K562 (cell line): Measurements from ENCODE around the gene CRYBG3. TPM values are rescaled to one million over a fixed set of nuclear protein-coding genes. Genes with fewer than 3 reads are reported as not detected.

ENCODE experiments used
- ATAC-seq: fragments of 200-7000 bp; cut with Tn5 transposase; 3 replicates; pipeline ENCODE4 v1.9.1; 2020; ENCODE audit warnings: moderate library complexity
- BruUV-seq: library from RNA; stranded (reverse); fragments of 400-500 nt; replicated peaks from 2 replicates; lab custom pipeline; 2021; lab: Mats Ljungman, UMichigan
- CTCF ChIA-PET: fragments of 300-600 bp; formaldehyde crosslinking; extraction: SDS; loops from one replicate; lab custom pipeline; 2021; ENCODE audit warnings: low intra/inter-chr PET ratio; lab: Yijun Ruan, JAX
- POLR2A ChIA-PET: fragments of 300-600, 350-650 bp; sonication (Branson Sonifier 250); formaldehyde crosslinking; extraction: SDS; loops from one replicate; lab custom pipeline; 2021; ENCODE audit warnings: antibody characterized with exemption, inconsistent platforms; lab: Yijun Ruan, JAX
- DNase-seq, 4 experiments: peaks; one replicate each; pipeline versions ENCODE4 v3.0.0 to v3.0.0-alpha.2; 2011 to 2018; ENCODE audit warnings: low spot score in 3 of 4, mixed read lengths in 3 of 4; ENCODE audit errors: extremely low read depth in 1 of 4
- FAIRE-seq: peaks from 2 replicates; lab custom pipeline; 2011; peaks lifted over from hg19 to GRCh38; lab: Jason Lieb, UNC
- H2AFZ ChIP-seq: 2 replicates; pipeline ENCODE4 v1.6.0; 2011; ENCODE audit warnings: low read depth, low read length, control low read depth, inconsistent platforms
- H3K27ac ChIP-seq: fragments of 200-600 bp; 3 replicates; pipeline ENCODE4 v1.8.0; 2011; ENCODE audit warnings: low read depth, mild to moderate bottlenecking, control low read depth, inconsistent platforms, low read length, moderate library complexity, mixed read lengths; ENCODE audit errors: extremely low read depth
- H3K27me3 ChIP-seq, 2 experiments: fragments of 300-600 bp in 1 of 2; 2 replicates in 1 of 2; 3 replicates in 1 of 2; pipeline versions ENCODE4 v1.6.0 to v1.8.0; 2011; ENCODE audit warnings: inconsistent platforms in 2 of 2, low read length in 2 of 2, mild to moderate bottlenecking in 1 of 2, mixed read lengths in 1 of 2, moderate library complexity in 1 of 2; ENCODE audit not compliant: control insufficient read depth in 2 of 2, insufficient read depth in 2 of 2
- H3K36me3 ChIP-seq: fragments of 300-600 bp; 3 replicates; pipeline ENCODE4 v1.8.0; 2011; ENCODE audit warnings: mild to moderate bottlenecking, low read length, inconsistent platforms; ENCODE audit not compliant: control insufficient read depth, insufficient read depth
- H3K4me1 ChIP-seq, 2 experiments: fragments of 200-600 bp in 1 of 2; replicated peaks in 1 of 2; 2 replicates in 1 of 2; 3 replicates in 1 of 2; pipeline versions ENCODE4 v1.5.1 to v1.8.0; 2011; ENCODE audit warnings: inconsistent platforms in 2 of 2, low read length in 2 of 2, mild to moderate bottlenecking in 1 of 2, mixed read lengths in 1 of 2, moderate library complexity in 1 of 2; ENCODE audit not compliant: control insufficient read depth in 2 of 2, insufficient read depth in 2 of 2
- H3K4me2 ChIP-seq: 2 replicates; pipeline ENCODE4 v1.6.1; 2011; ENCODE audit warnings: low read length, control low read depth, inconsistent platforms, mixed read lengths; ENCODE audit not compliant: insufficient read depth
- H3K4me3 ChIP-seq: fragments of 200-600 bp; sonication (generic), shearing (Covaris generic); 2 replicates; pipeline ENCODE4 v1.5.1; 2016; ENCODE audit warnings: control low read depth, inconsistent platforms
- H3K79me2 ChIP-seq: fragments of 200-600 bp; 3 replicates; pipeline ENCODE4 v1.8.0; 2011; ENCODE audit warnings: low read length, inconsistent platforms; ENCODE audit not compliant: control insufficient read depth, insufficient read depth
- H3K9ac ChIP-seq, 2 experiments: 2 replicates each; pipeline versions ENCODE4 v1.6.0 to v1.6.1; 2011; ENCODE audit warnings: low read depth in 2 of 2, low read length in 2 of 2, control low read depth in 1 of 2, inconsistent platforms in 1 of 2, mild to moderate bottlenecking in 1 of 2, mixed read lengths in 1 of 2; ENCODE audit not compliant: insufficient read depth in 1 of 2
- H3K9me1 ChIP-seq: one replicate; pipeline ENCODE4 v1.6.0; 2011; ENCODE audit warnings: inconsistent platforms, mild to moderate bottlenecking, low read length, moderate library complexity; ENCODE audit not compliant: control insufficient read depth, insufficient read depth
- H3K9me3 ChIP-seq: replicated peaks from 2 replicates; pipeline ENCODE4 v1.5.1; 2011; ENCODE audit warnings: low read depth, low read length, inconsistent platforms; ENCODE audit not compliant: control insufficient read depth, insufficient read depth
- H4K20me1 ChIP-seq: replicated peaks from 2 replicates; pipeline ENCODE4 v1.6.1; 2011; ENCODE audit warnings: low read length, inconsistent platforms, mixed read lengths; ENCODE audit not compliant: control insufficient read depth, insufficient read depth
- BRD4 ChIP-seq: fragments of 200-600 bp; sonication (generic); IDR thresholded peaks from 2 replicates; pipeline ENCODE4 v1.6.1; 2017; ENCODE audit warnings: inconsistent platforms
- DACH1 ChIP-seq: fragments of 450-650 bp; IDR thresholded peaks from 2 replicates; pipeline ENCODE4 v1.6.1; 2018; ENCODE audit not compliant: partially characterized antibody
- DMBX1 ChIP-seq: fragments of 250-450 bp; sonication (Bioruptor Pico); IDR thresholded peaks from 2 replicates; pipeline ENCODE4 v1.8.0; 2022; ENCODE audit warnings: inconsistent platforms, mild to moderate bottlenecking, moderate library complexity, borderline replicate concordance
- ELF1 ChIP-seq: fragments of 200-800 bp; sonication (Bioruptor generic); IDR thresholded peaks from 2 replicates; pipeline ENCODE4 v1.6.1; 2016; ENCODE audit warnings: missing genetic modification characterization, missing compliant biosample characterization
- ETV1 ChIP-seq: fragments of 450-650 bp; conservative IDR thresholded peaks from 2 replicates; pipeline ENCODE4 v1.6.1; 2016; ENCODE audit warnings: missing genetic modification characterization, control low read depth, low read depth, missing compliant biosample characterization
- KDM4B ChIP-seq, 2 experiments: fragments of 450-650 bp in 1 of 2; sonication (generic) in 1 of 2; IDR thresholded peaks; 2 replicates each; pipeline ENCODE4 v1.6.1; 2016 to 2017; ENCODE audit warnings: borderline replicate concordance in 2 of 2, antibody characterized with exemption in 1 of 2, low read depth in 1 of 2, mild to moderate bottlenecking in 1 of 2
- KLF16 ChIP-seq: IDR thresholded peaks from 2 replicates; pipeline ENCODE4 v1.6.1; 2016; ENCODE audit warnings: antibody characterized with exemption
- LARP7 ChIP-seq: fragments of 450-650 bp; IDR thresholded peaks from 2 replicates; pipeline ENCODE4 v1.6.1; 2016
- MED1 ChIP-seq: sonication (generic); formaldehyde crosslinking; IDR thresholded peaks from 2 replicates; pipeline ENCODE4 v1.8.1; 2023; ENCODE audit warnings: missing genetic modification reagents, borderline replicate concordance
- NUFIP1 ChIP-seq: fragments of 450-650 bp; IDR thresholded peaks from 2 replicates; pipeline ENCODE4 v1.6.1; 2018; ENCODE audit not compliant: partially characterized antibody
- SIX5 ChIP-seq, 2 experiments: IDR thresholded peaks; 2 replicates each; pipeline ENCODE4 v1.6.1; 2011; ENCODE audit warnings: low read length in 2 of 2, borderline replicate concordance in 1 of 2, low read depth in 1 of 2, mild to moderate bottlenecking in 1 of 2, moderate library complexity in 1 of 2; ENCODE audit not compliant: insufficient read depth in 1 of 2
- SMC3 ChIP-seq: conservative IDR thresholded peaks from 2 replicates; pipeline ENCODE4 v1.6.1; 2011; ENCODE audit warnings: low read depth, low read length, improper control_type of control experiment; ENCODE audit not compliant: insufficient read depth
- ZNF217 ChIP-seq: sonication (generic); formaldehyde crosslinking; IDR thresholded peaks from 2 replicates; pipeline ENCODE4 v1.8.0; 2022; ENCODE audit warnings: mild to moderate bottlenecking, missing genetic modification reagents
- ZNF24 ChIP-seq: fragments of 450-650 bp; IDR thresholded peaks from 2 replicates; pipeline ENCODE4 v1.6.1; 2016
- ZNF717 ChIP-seq: fragments of 250-450 bp; sonication (Bioruptor Pico); IDR thresholded peaks from 2 replicates; pipeline ENCODE4 v1.5.0; 2021
- WGBS: fragments of 100-300 bp; shearing (Covaris generic); methylation state at CpG from one replicate; pipeline ENCODE4 v1.1.6; 2016; ENCODE audit warnings: low coverage, mixed read lengths; ENCODE audit not compliant: insufficient coverage; ENCODE audit errors: missing lambda C conversion rate; 5-methylcytosine and 5-hydroxymethylcytosine counted together
- in situ Hi-C: fragments of 300-500 bp; cut with MboI; formaldehyde crosslinking; loops from 4 replicates; pipeline ENCODE4 v1.15.0; 2018; ENCODE audit warnings: inconsistent platforms, mixed read lengths
- intact Hi-C: fragments of 100-400 bp; cut with micrococcal nuclease; formaldehyde crosslinking; loops from 2 replicates; pipeline ENCODE4 v1.14.2; 2022
- polyA plus RNA-seq, 8 experiments: library from polyadenylated mRNA; depleted of rRNA in 4 of 8; stranded (reverse) in 5 of 8; unstranded in 3 of 8; fragments of >200 nt; fragmentation: Nextera tagmentation in 2 of 8; fragmentation: Illumina TruSeq in 1 of 8; extraction: Ambion mirVana in 2 of 8; extraction: Trizol in 1 of 8; gene quantifications; 2 replicates each; pipeline versions ENCODE4 v1.2.1 to v1.2.3, GENCODE V29; 2011 to 2014; ENCODE audit warnings: inconsistent platforms in 1 of 8, missing spikeins in 1 of 8
- total RNA-seq, 7 experiments: library from RNA; depleted of rRNA in 6 of 7; stranded (reverse); fragments of >200 nt in 6 of 7; fragmentation: Illumina TruSeq in 2 of 7; extraction: Trizol in 2 of 7; gene quantifications; 2 replicates each; pipeline versions ENCODE4 v1.2.1 to v1.2.3, GENCODE V29; 2011 to 2021; ENCODE audit warnings: low replicate concordance in 1 of 7
- TF ChIP-seq, protein P1 (sequence below): fragments of 250-450 bp; sonication (Bioruptor Pico); IDR thresholded peaks from 2 replicates; pipeline ENCODE4 v1.9.0; 2021; ENCODE audit warnings: mild to moderate bottlenecking
- TF ChIP-seq, protein P2 (sequence below): IDR thresholded peaks from 2 replicates; pipeline ENCODE4 v1.6.1; 2012; ENCODE audit warnings: low read depth, low read length, improper control_type of control experiment, borderline replicate concordance

CRYBG3 gene
- total and polyA plus RNA-seq, 9 of the 15 experiments (the other 6 are each of a cell fraction or from before 2014, with no cell fraction given), result 0.08 to 0.72 (median 0.18) TPM

- no peak overlapping the region for H2AFZ ChIP-seq
- TF ChIP-seq, protein P1, sequence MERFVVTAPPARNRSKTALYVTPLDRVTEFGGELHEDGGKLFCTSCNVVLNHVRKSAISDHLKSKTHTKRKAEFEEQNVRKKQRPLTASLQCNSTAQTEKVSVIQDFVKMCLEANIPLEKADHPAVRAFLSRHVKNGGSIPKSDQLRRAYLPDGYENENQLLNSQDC (CRISPR knock-in tag), result no peak
- TF ChIP-seq SMC3, result no peak
- TF ChIP-seq DACH1, result no peak
- no peak for TF ChIP-seq ELF1 (tag)
- TF ChIP-seq BRD4, result no peak
- TF ChIP-seq ETV1 (tag), result no peak
- no peak for TF ChIP-seq SIX5 (IDR thresholded peaks at IDR 0.05; ENCODE audit: borderline replicate concordance in 1 of 2, insufficient read depth in 1 of 2, low read depth in 1 of 2, low read length in 2 of 2)
- TF ChIP-seq, protein P2, sequence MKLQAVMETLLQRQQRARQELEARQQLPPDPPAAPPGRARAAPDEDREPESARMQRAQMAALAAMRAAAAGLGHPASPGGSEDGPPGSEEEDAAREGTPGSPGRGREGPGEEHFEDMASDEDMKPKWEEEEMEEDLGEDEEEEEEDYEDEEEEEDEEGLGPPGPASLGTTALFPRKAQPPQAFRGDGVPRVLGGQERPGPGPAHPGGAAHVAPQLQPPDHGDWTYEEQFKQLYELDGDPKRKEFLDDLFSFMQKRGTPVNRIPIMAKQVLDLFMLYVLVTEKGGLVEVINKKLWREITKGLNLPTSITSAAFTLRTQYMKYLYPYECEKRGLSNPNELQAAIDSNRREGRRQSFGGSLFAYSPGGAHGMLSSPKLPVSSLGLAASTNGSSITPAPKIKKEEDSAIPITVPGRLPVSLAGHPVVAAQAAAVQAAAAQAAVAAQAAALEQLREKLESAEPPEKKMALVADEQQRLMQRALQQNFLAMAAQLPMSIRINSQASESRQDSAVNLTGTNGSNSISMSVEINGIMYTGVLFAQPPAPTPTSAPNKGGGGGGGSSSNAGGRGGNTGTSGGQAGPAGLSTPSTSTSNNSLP, result no peak
- no peak for TF ChIP-seq KDM4B (IDR thresholded peaks at IDR 0.05; ENCODE audit: borderline replicate concordance in 2 of 2, low read depth in 1 of 2)
- TF ChIP-seq LARP7, result no peak
- no peak for TF ChIP-seq ZNF717
- no peak for TF ChIP-seq ZNF24
- TF ChIP-seq NUFIP1, result no peak
- no peak for TF ChIP-seq DMBX1 (CRISPR knock-in tag)
- no peak for TF ChIP-seq KLF16
- TF ChIP-seq MED1, result no peak
- TF ChIP-seq ZNF217 (CRISPR knock-in tag), result no peak
- H3K36me3 ChIP-seq, result no peaks in the 10 kb centered on the region
- H3K4me2 ChIP-seq, result no peak overlapping the region
- H3K4me3 ChIP-seq, result no peak overlapping the region
- no peak for DNase-seq
- H3K27ac ChIP-seq, result no peak overlapping the region
- intact Hi-C loops, result no loop called here
- in situ Hi-C loops, result no loop called here
- H4K20me1 ChIP-seq, result no peaks in the 10 kb centered on the region
- WGBS, result 15% methylated on average over 3 of the region's 3 CpGs
- BruUV-seq, result no TSS peak
- H3K27me3 ChIP-seq, result no peaks in the 10 kb centered on the region
- H3K9me1 ChIP-seq, result no peaks in the 10 kb centered on the region
- no peaks in the 10 kb centered on the region; a peak in 1 of 5 replicates for H3K4me1 ChIP-seq
- FAIRE-seq, result no peak
- no peaks in the 10 kb centered on the region for H3K79me2 ChIP-seq
- POLR2A ChIA-PET, result no interaction called here
- H3K9ac ChIP-seq, result no peak overlapping the region
- CTCF ChIA-PET, result no interaction called here
- H3K9me3 ChIP-seq, result no peaks in the 10 kb centered on the region
- ATAC-seq, result no peak
Observed at GRCh38 chr3:97917813-97918536, 96.2 kb downstream of the CRYBG3 start.
